ENCODE measurements around the gene SPDYE5.
"Not testable (repeated sequence)": the region's sequence is repeated elsewhere in the genome, so short reads cannot be mapped to it uniquely, and the experiment has no call there.

SPDYE5 gene
- 0 reads per million in 3 donors for total RNA-seq

- H3K4me3 ChIP-seq (ENCODE audit: insufficient read depth, low read depth, low read length, poor library complexity, severe bottlenecking); H3K36me3 ChIP-seq (ENCODE audit: control insufficient read depth, insufficient read depth, low read length); H3K9me3 ChIP-seq (ENCODE audit: control insufficient read depth, low read length); H3K4me1 ChIP-seq (ENCODE audit: control insufficient read depth, insufficient read depth, low read length, poor library complexity, severe bottlenecking); DNase-seq; H3K27ac ChIP-seq (ENCODE audit: insufficient read depth, low read length, poor library complexity, severe bottlenecking); H3K27me3 ChIP-seq (replicated peaks; ENCODE audit: control insufficient read depth, insufficient read depth, low read length, poor library complexity, severe bottlenecking): not testable (repeated sequence)
Observed at GRCh38 chr7:75492020-75492419, at the start of gene SPDYE5. Gene SPDYE5, plus strand, starts transcription at chr7:75492320. Its CDS starts 1,728 bp downstream, at chr7:75494048.

GRCh38 chr7:75442465-75443111, 49.5 kb upstream of the SPDYE5 start:
- not testable (repeated sequence) for H3K27me3 ChIP-seq (replicated peaks; ENCODE audit: control insufficient read depth, insufficient read depth, low read length, poor library complexity, severe bottlenecking); H3K9me3 ChIP-seq (ENCODE audit: control insufficient read depth, low read length); H3K4me1 ChIP-seq (ENCODE audit: control insufficient read depth, insufficient read depth, low read length, poor library complexity, severe bottlenecking)
- Histone ChIP-seq H3K36me3 (ENCODE audit: control insufficient read depth, insufficient read depth, low read length) (peaks cover 16% of the 10 kb centered on the region), H3K27ac (ENCODE audit: insufficient read depth, low read length, poor library complexity, severe bottlenecking) (peak overlapping the region; percentile 68), H3K4me3 (ENCODE audit: insufficient read depth, low read depth, low read length, poor library complexity, severe bottlenecking) (peak overlapping the region; percentile 50)
- DNase-seq: peak in 2 of 3 donors; percentile 21 to 24

GRCh38 chr7:75449946-75450345, 42.2 kb upstream of the SPDYE5 start:
- H3K36me3 ChIP-seq (ENCODE audit: control insufficient read depth, insufficient read depth, low read length); H3K27ac ChIP-seq (ENCODE audit: insufficient read depth, low read length, poor library complexity, severe bottlenecking); H3K4me3 ChIP-seq (ENCODE audit: insufficient read depth, low read depth, low read length, poor library complexity, severe bottlenecking); H3K4me1 ChIP-seq (ENCODE audit: control insufficient read depth, insufficient read depth, low read length, poor library complexity, severe bottlenecking); H3K9me3 ChIP-seq (ENCODE audit: control insufficient read depth, low read length); DNase-seq; H3K27me3 ChIP-seq (replicated peaks; ENCODE audit: control insufficient read depth, insufficient read depth, low read length, poor library complexity, severe bottlenecking): not testable (repeated sequence)

GRCh38 chr7:75452494-75452955, 39.6 kb upstream of the SPDYE5 start:
- not testable (repeated sequence) for H3K4me3 ChIP-seq (ENCODE audit: insufficient read depth, low read depth, low read length, poor library complexity, severe bottlenecking); H3K27me3 ChIP-seq (replicated peaks; ENCODE audit: control insufficient read depth, insufficient read depth, low read length, poor library complexity, severe bottlenecking); H3K4me1 ChIP-seq (ENCODE audit: control insufficient read depth, insufficient read depth, low read length, poor library complexity, severe bottlenecking); H3K27ac ChIP-seq (ENCODE audit: insufficient read depth, low read length, poor library complexity, severe bottlenecking); DNase-seq; H3K9me3 ChIP-seq (ENCODE audit: control insufficient read depth, low read length); H3K36me3 ChIP-seq (ENCODE audit: control insufficient read depth, insufficient read depth, low read length)

- H3K36me3 ChIP-seq (ENCODE audit: control insufficient read depth, insufficient read depth, low read length): not testable (repeated sequence)
Observed at GRCh38 chr7:75456403-75456802, 35.7 kb upstream of the SPDYE5 start.

GRCh38 chr7:75458034-75458433, 34.1 kb upstream of the SPDYE5 start:
- H3K4me1 ChIP-seq (ENCODE audit: control insufficient read depth, insufficient read depth, low read length, poor library complexity, severe bottlenecking); H3K4me3 ChIP-seq (ENCODE audit: insufficient read depth, low read depth, low read length, poor library complexity, severe bottlenecking); H3K36me3 ChIP-seq (ENCODE audit: control insufficient read depth, insufficient read depth, low read length); H3K27me3 ChIP-seq (replicated peaks; ENCODE audit: control insufficient read depth, insufficient read depth, low read length, poor library complexity, severe bottlenecking); H3K27ac ChIP-seq (ENCODE audit: insufficient read depth, low read length, poor library complexity, severe bottlenecking); DNase-seq; H3K9me3 ChIP-seq (ENCODE audit: control insufficient read depth, low read length): not testable (repeated sequence)

More at GRCh38 chr7:75456403-75456802, 35.7 kb upstream of the SPDYE5 start:
- not testable (repeated sequence) for H3K27me3 ChIP-seq (replicated peaks; ENCODE audit: control insufficient read depth, insufficient read depth, low read length, poor library complexity, severe bottlenecking); H3K9me3 ChIP-seq (ENCODE audit: control insufficient read depth, low read length); H3K4me3 ChIP-seq (ENCODE audit: insufficient read depth, low read depth, low read length, poor library complexity, severe bottlenecking); H3K4me1 ChIP-seq (ENCODE audit: control insufficient read depth, insufficient read depth, low read length, poor library complexity, severe bottlenecking); H3K27ac ChIP-seq (ENCODE audit: insufficient read depth, low read length, poor library complexity, severe bottlenecking); DNase-seq

- H3K27me3 ChIP-seq (replicated peaks; ENCODE audit: control insufficient read depth, insufficient read depth, low read length, poor library complexity, severe bottlenecking); DNase-seq; H3K4me1 ChIP-seq (ENCODE audit: control insufficient read depth, insufficient read depth, low read length, poor library complexity, severe bottlenecking); H3K4me3 ChIP-seq (ENCODE audit: insufficient read depth, low read depth, low read length, poor library complexity, severe bottlenecking); H3K9me3 ChIP-seq (ENCODE audit: control insufficient read depth, low read length); H3K36me3 ChIP-seq (ENCODE audit: control insufficient read depth, insufficient read depth, low read length); H3K27ac ChIP-seq (ENCODE audit: insufficient read depth, low read length, poor library complexity, severe bottlenecking): not testable (repeated sequence)
Observed at GRCh38 chr7:75460541-75460940, 31.6 kb upstream of the SPDYE5 start.

GRCh38 chr7:75470166-75470565, 22.0 kb upstream of the SPDYE5 start:
- H3K27ac ChIP-seq (ENCODE audit: insufficient read depth, low read length, poor library complexity, severe bottlenecking); H3K36me3 ChIP-seq (ENCODE audit: control insufficient read depth, insufficient read depth, low read length); H3K9me3 ChIP-seq (ENCODE audit: control insufficient read depth, low read length); H3K4me3 ChIP-seq (ENCODE audit: insufficient read depth, low read depth, low read length, poor library complexity, severe bottlenecking); H3K4me1 ChIP-seq (ENCODE audit: control insufficient read depth, insufficient read depth, low read length, poor library complexity, severe bottlenecking); H3K27me3 ChIP-seq (replicated peaks; ENCODE audit: control insufficient read depth, insufficient read depth, low read length, poor library complexity, severe bottlenecking); DNase-seq: not testable (repeated sequence)

GRCh38 chr7:75477457-75477856, 14.7 kb upstream of the SPDYE5 start:
- H3K27me3 ChIP-seq (replicated peaks; ENCODE audit: control insufficient read depth, insufficient read depth, low read length, poor library complexity, severe bottlenecking); H3K36me3 ChIP-seq (ENCODE audit: control insufficient read depth, insufficient read depth, low read length); H3K4me1 ChIP-seq (ENCODE audit: control insufficient read depth, insufficient read depth, low read length, poor library complexity, severe bottlenecking); H3K4me3 ChIP-seq (ENCODE audit: insufficient read depth, low read depth, low read length, poor library complexity, severe bottlenecking); H3K27ac ChIP-seq (ENCODE audit: insufficient read depth, low read length, poor library complexity, severe bottlenecking); H3K9me3 ChIP-seq (ENCODE audit: control insufficient read depth, low read length); DNase-seq: not testable (repeated sequence)

GRCh38 chr7:75480313-75480712, 11.8 kb upstream of the SPDYE5 start:
- H3K27ac ChIP-seq (ENCODE audit: insufficient read depth, low read length, poor library complexity, severe bottlenecking); H3K4me1 ChIP-seq (ENCODE audit: control insufficient read depth, insufficient read depth, low read length, poor library complexity, severe bottlenecking); H3K27me3 ChIP-seq (replicated peaks; ENCODE audit: control insufficient read depth, insufficient read depth, low read length, poor library complexity, severe bottlenecking); H3K4me3 ChIP-seq (ENCODE audit: insufficient read depth, low read depth, low read length, poor library complexity, severe bottlenecking); H3K9me3 ChIP-seq (ENCODE audit: control insufficient read depth, low read length); H3K36me3 ChIP-seq (ENCODE audit: control insufficient read depth, insufficient read depth, low read length); DNase-seq: not testable (repeated sequence)
